MG63 (cell line): Measurements from ENCODE around the gene PIGR. TPM values are rescaled to one million over a fixed set of nuclear protein-coding genes. Genes with fewer than 3 reads are reported as not detected.

Experiments used
- DNase-seq: peaks from one replicate; pipeline ENCODE4 v3.0.0-alpha.2; 2020
- H3K27me3 ChIP-seq: fragments of 250-450 bp; sonication (Bioruptor Pico); 2 replicates; pipeline ENCODE4 v1.5.1; 2020; ENCODE audit warnings: mild to moderate bottlenecking, moderate library complexity
- H3K36me3 ChIP-seq: fragments of 250-450 bp; sonication (Bioruptor Pico); 2 replicates; pipeline ENCODE4 v1.5.1; 2020; ENCODE audit warnings: mild to moderate bottlenecking, moderate library complexity
- H3K4me3 ChIP-seq: fragments of 250-450 bp; sonication (Bioruptor Pico); 2 replicates; pipeline ENCODE4 v1.5.1; 2020; ENCODE audit warnings: mild to moderate bottlenecking, moderate library complexity
- H3K9me3 ChIP-seq: fragments of 250-450 bp; sonication (Bioruptor Pico); 2 replicates; pipeline ENCODE4 v1.5.1; 2020; ENCODE audit warnings: mild to moderate bottlenecking, moderate library complexity
- total RNA-seq: library from RNA; depleted of rRNA; stranded (reverse); fragments of >200 nt; shearing (Covaris generic); gene quantifications from 2 replicates; pipeline ENCODE4 v1.2.3, GENCODE V29; 2014; ENCODE audit warnings: low replicate concordance

PIGR gene
- total RNA-seq, 1 experiment from 2014 or later = not detected

DNA sequence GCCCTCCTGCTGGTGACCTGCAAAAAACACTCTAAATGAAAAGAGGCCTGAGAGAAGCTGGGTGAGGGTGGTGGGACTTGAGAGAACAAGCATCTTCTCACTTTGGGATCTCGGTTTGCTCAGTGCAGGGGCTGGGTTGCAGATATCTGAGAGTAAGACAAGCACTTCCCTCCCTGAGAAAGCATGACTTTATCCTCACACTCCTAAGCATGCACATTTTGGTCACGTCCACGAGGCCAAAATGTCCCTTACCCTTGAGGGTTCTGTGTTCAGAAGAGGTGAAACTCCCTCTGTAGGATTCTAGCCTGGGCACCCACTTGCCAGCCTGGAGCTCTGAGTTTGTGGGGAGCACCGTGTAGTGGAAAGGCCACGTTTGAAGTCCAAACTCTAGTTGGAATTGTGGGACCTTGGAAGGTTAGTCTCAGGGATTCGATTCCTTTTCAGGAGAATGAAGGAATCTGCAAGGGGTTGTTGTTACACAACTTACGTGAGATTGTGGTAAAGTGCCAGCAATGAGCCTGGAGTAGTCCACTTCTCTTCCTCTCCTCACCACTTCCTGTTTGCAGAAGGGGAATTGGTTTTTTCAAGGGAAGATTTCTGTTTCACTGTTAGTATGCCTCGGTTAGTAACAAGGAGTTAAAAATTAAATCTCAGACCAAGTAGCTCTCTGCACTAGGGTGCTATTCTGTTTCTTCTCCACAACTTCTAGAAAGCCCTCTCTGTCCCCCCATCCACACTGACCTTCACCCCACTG is 21.0 kb upstream of the PIGR start:
- H3K4me3 ChIP-seq = no peak overlapping the region
- DNase-seq = no peak
- no peaks in the 10 kb centered on the region for H3K9me3 ChIP-seq
- H3K36me3 ChIP-seq = no peaks in the 10 kb centered on the region
- peaks cover 2% of the 10 kb centered on the region; the same call in 1 of the 2 replicates for H3K27me3 ChIP-seq

DNA sequence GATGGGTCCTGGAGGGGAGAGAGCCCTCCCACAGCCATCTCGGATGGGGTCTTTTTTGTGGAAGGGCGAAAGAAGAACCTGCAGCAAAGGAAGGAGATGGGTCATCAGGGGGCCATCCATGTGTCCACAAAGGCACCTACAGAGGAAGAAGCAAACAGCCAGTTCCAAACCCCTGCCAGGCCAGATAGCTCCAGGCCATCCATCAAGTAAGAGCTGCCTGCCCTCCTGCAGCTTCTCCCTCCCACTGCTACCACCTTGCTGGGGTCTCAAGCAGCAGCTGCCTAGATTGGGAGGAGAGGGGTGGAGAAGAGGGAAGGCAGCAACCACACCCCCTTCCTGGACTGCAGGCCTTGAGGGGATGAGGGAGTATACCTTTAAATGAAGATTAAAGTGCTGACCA is 19.5 kb upstream of the PIGR start:
- H3K27me3 ChIP-seq = no peaks in the 10 kb centered on the region
- DNase-seq = no peak
- no peaks in the 10 kb centered on the region for H3K9me3 ChIP-seq
- no peaks in the 10 kb centered on the region for H3K36me3 ChIP-seq
- no peak overlapping the region for H3K4me3 ChIP-seq

DNA sequence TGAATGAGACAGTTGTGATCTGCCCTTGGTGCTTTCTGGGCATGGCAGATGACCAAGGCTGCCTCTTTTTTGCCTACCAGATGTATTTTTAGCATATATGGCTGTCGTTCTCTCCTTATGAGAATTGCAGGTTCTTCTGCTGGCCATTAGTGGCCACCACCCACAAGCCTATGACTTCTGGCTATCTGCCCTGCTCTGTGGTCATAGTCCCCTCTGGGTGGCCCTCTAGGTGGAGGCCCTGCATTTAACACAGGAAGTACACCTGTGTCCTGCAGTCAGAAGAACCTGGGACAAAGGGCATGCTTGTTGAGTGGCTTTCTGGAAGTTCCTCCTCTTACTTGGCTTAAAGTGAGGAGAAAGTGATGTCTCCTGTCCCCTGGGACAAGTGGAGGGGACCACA is 17.5 kb upstream of the PIGR start:
- Histone ChIP-seq H3K4me3 (no peak overlapping the region), H3K27me3 (no peaks in the 10 kb centered on the region), H3K9me3 (no peaks in the 10 kb centered on the region), H3K36me3 (no peaks in the 10 kb centered on the region)
- no peak for DNase-seq

DNA sequence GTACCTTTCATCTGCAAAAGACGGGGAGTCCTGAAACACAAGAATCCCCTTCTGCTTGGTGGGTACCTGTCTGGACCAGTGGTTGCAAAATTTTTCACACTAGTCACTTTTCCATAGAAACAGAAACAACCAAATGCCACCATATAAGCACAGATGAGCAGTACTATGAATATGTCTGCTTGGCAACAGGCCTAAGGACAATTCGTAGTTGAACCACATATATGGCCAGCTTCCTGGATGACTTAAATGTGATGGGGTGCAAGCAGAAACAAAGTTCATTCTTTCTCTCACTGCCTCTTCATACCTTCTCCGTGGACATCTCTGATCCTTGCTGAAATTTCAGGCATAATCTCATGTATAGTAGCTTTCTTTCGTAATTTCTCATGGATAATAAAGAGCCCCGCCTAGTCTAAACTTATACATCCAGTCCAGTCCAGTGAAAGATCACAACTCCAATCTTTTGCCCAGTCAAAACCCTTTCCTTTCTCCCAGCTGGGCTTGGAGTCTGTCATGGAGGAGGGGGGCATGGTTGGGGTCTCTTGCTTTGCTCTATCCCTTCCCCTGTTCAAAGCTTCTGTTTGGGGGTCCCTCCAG is 16.9 kb upstream of the PIGR start:
- Histone ChIP-seq H3K36me3 (no peaks in the 10 kb centered on the region), H3K27me3 (no peaks in the 10 kb centered on the region), H3K4me3 (no peak overlapping the region), H3K9me3 (no peaks in the 10 kb centered on the region)
- DNase-seq = no peak

DNA sequence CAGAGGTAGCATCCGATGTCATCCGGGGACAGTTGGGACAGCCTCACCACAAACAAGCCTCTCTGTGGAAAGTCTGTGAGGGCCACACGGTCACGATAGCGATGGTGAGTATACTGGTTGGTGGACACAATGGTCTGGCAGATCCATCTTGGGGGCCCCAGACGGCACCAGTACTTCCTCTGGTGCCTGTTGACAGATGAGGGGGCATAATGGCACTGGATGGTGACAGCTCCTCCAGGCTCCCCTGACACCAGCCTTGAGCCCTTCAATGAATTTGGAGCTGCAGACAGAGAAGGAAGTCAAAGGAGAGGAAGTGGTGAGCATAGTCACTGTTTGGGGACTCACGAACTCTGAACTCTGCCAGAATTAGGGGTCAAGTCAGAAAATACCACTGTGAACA is 16.0 kb upstream of the PIGR start:
- no peak for DNase-seq
- no peaks in the 10 kb centered on the region for H3K9me3 ChIP-seq
- no peak overlapping the region for H3K4me3 ChIP-seq
- no peaks in the 10 kb centered on the region for H3K36me3 ChIP-seq
- H3K27me3 ChIP-seq = no peaks in the 10 kb centered on the region

DNA sequence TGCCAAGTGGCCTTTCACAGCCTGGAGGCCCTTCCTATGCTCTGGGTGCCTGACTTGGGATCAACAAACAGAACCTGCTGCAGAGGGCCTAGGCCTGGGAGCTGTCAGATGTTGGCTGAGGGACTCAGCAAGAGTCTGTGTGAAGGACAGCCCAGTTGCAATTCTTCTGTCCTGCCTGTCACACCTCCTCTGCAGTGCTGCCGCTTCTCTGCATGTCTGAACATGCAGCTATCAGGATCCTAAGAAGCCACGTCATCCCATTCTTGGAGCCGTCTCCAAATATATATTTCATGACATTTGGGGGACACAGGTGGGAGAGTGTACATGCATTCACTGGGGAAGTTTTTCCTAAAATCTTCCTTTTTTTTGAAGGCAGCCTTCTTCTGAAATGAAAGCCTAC is 15.4 kb upstream of the PIGR start:
- H3K27me3 ChIP-seq = no peaks in the 10 kb centered on the region
- no peaks in the 10 kb centered on the region for H3K36me3 ChIP-seq
- H3K9me3 ChIP-seq = no peaks in the 10 kb centered on the region
- no peak for DNase-seq
- no peak overlapping the region for H3K4me3 ChIP-seq

DNA sequence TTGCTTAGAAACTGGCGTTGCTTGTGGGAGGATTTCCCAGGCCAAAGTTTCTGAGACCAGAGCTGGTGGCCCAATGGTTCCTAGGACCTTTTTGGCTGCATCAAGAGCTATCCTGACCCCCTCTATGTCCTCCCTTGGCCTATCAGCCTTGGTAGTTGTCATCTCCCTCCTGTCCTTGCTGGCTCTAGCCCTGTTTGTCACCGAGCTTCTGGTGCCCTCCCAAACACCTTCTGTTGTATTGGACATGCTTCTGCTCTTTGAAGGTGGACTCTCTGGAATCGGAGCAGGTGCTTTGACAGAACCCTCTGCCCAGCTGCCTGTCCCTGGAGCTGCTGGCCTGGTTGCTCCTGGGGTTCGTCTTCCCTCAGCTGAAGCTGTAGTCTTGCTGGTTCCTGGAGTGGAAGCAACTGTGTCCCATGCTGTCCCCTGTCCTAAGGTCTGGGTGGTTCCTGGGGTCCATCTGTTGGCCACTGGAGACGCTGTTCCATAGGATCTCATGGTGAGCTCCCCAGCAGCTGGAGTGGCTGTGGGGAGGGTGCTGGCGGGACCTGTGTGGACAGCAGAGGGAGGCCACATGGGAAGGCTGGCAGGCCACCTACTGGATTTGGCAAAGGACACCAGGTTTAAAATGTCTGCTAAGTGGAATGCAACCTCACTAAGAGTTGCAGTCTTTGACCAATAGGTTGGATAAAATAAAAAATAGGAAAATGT is 14.6 kb upstream of the PIGR start:
- no peak for DNase-seq
- no peaks in the 10 kb centered on the region for H3K9me3 ChIP-seq
- no peaks in the 10 kb centered on the region for H3K36me3 ChIP-seq
- H3K4me3 ChIP-seq = no peak overlapping the region
- H3K27me3 ChIP-seq = no peaks in the 10 kb centered on the region

DNA sequence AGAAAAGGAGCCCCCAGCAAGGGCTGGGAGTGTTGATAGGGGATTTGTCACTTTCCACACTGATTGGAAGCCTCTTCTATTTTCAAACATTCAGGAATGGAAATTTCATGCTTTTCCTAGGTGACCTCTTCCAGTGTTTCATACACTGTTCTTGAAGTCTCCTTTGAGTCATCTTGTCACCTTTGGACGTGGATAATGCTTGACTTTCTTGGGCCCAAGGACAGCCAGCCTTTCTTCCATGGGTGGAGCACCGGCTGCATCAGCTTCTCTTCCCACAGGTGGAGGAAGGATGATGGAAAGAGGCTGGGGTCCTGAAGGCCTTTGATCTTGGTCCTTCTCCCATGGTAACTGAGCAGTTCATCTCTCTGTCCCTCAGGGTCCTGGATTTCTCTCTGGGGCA is 11.9 kb upstream of the PIGR start:
- H3K4me3 ChIP-seq = no peak overlapping the region
- no peaks in the 10 kb centered on the region for H3K27me3 ChIP-seq
- H3K36me3 ChIP-seq = no peaks in the 10 kb centered on the region
- no peak for DNase-seq
- H3K9me3 ChIP-seq = no peaks in the 10 kb centered on the region

DNA sequence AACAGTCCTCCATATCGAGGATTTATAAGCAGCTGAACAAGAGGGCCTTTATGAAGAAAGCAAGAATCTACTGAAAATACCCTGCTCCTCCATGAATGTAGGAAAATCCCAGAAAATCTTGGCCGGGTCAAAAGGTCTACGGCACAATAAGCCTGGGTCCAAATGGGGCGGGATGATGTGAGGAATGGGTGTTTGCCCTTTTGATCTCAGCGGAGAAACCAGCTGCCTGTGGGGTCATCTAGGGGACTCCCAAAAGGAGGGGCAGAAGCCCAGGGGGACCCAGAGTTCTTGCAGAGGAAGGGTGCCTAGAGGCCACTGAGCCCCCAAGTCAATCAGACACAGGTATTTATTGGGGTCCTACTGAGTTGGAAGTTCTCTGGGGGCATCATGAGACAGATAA is 11.4 kb upstream of the PIGR start:
- DNase-seq = no peak
- Histone ChIP-seq H3K27me3 (no peaks in the 10 kb centered on the region), H3K36me3 (no peaks in the 10 kb centered on the region), H3K4me3 (no peak overlapping the region), H3K9me3 (no peaks in the 10 kb centered on the region)

DNA sequence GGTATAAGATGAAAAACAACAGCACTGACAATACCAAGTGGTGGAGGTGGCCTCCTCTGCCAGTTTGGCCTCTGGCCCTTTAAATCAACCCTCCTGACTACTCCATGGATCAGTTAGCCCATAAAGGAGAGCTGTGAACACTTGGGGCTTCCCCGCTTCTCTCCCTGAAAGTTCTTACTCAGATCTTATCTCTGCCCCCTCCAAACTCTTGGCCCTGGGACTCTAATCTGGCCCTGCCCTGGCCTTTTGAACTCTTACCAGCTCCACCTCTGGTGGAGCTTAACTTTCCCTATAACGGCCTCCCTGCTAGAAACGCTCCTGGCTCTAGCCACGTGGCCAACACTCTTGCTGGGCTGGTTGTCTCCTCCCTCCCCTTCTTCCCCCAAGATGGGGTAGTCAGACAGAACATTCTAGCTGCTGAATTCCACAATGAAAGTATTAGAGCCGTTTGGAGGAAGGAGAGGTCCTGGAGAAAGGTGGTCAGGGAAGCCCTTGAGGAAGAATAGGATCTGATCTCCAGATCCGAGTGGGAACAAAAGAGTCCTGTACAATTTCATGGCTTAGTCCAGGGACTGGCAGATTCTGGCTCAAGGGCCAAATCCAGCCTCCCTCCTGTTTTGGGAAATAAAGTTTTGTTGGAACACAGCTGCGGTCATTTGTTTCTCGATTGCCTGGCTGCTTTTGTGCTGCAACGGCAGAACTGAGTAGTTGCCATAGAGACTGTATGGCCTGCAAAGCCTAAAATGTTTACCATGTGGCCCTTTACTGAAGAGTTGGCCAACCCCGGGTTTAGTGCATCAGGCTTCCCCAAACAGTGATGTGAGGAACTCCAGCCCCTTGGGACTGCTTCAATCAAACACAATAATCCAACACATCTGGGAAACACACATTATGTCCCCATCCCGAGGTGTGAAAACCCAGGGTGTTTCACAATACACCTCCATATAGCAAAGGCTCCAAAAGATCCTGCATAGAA is 9.5 kb upstream of the PIGR start:
- Histone ChIP-seq H3K4me3 (no peak overlapping the region), H3K36me3 (no peaks in the 10 kb centered on the region), H3K27me3 (no peaks in the 10 kb centered on the region), H3K9me3 (no peaks in the 10 kb centered on the region)
- no peak for DNase-seq

DNA sequence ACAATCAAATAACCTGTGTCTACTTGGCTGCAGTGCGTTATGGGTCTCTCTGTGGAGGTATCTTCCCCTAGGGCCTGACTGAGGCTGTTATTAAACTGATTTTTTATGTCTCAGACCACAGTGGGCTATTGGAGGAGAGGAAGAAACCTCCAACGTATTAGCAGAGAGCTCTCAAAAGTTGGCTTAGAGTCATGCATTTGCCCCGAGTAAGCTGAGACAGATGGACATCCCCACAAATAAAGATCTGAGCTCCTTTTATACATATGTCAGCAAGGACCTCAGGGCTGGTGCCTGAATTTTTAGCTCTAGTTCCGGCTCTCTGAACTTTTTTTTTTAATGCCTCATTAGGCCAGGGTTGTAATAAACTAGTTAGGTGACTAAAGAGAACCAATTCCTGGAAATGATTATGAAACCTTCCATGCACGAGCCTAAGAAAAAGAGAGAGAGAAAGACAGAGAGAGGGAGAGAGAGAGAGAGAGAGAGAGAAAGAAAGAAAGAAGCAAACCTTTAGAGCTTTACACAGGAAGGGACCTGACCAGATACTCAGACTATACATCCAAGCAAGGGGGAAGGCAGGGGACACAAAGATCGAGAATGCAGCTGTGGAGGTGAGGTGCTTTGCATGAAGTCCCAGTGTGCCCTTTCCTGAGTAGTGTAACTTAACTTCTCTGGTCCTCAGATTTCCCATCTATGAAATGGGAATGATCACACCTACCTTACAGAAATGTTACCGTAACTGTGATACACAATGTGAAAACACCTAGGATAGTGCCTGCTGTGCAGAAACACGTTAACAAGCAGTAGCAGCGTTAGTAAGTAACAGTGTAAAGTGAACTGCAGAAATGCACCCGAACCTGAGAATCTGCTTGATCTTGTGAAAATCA is 8.4 kb upstream of the PIGR start:
- no peaks in the 10 kb centered on the region for H3K27me3 ChIP-seq
- no peaks in the 10 kb centered on the region for H3K36me3 ChIP-seq
- H3K4me3 ChIP-seq = no peak overlapping the region
- no peaks in the 10 kb centered on the region for H3K9me3 ChIP-seq
- no peak for DNase-seq

DNA sequence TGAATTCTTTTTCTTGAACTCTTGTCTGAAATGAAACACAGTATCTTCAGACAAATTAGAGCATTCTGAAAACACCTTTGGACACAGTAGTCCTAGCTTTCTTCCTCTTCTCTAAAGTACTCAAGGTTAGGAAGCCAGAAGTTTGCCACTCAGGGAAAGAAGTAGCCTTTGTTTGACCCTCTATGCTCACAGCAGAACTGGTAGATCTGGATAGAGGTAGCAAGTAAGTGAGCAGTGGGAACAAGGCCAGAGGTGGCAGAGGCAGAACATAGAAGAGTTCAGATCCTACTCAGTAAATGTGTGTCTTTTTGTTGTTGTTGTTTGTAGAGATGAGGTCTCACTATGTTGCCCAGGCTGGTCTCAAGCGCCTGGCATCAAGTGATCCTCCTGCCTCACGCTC is 7.4 kb upstream of the PIGR start:
- H3K36me3 ChIP-seq = no peaks in the 10 kb centered on the region
- H3K4me3 ChIP-seq = no peak overlapping the region
- H3K9me3 ChIP-seq = no peaks in the 10 kb centered on the region
- DNase-seq = no peak
- H3K27me3 ChIP-seq = no peaks in the 10 kb centered on the region

DNA sequence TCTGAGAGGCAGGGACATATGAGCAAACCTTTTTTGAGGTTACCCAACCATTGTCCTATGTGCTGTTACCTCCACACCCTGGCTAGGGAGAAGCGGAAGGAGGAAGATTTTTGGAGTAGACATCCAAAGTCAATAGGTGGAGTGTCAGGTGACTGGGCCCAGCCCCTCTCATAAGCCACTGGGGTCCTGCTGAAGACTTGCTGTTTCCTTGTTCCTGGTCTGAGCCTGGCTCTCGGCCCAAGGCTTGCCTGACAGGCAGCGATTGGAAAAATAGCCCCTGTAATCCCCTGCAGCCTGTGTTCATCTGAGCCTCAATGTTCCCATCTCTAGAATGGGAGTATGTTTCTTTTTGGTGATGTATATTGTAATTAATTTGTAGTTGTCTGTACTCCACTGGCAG is 6.9 kb upstream of the PIGR start:
- H3K36me3 ChIP-seq = no peaks in the 10 kb centered on the region
- H3K9me3 ChIP-seq = no peaks in the 10 kb centered on the region
- no peak for DNase-seq
- no peaks in the 10 kb centered on the region for H3K27me3 ChIP-seq
- no peak overlapping the region for H3K4me3 ChIP-seq

DNA sequence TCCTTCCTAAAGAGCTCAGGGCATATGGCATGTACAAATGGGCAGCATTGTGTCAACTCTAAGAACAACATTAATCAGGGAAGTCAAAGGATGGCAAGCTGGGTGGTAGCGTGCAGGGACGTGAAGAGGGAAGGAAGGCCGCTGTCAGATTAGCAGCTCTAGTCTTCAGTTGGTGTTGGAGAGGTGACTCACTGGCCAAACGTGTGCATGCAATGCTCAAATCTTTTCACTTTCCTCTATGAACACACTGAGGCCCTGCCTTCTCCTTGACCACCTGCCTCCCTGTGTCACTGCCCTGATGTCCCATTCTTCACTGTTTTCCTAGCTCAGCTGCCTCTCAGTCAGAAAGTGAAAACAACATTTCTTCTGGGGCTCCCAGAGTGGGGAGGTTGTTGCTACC is 5.9 kb upstream of the PIGR start:
- DNase-seq = no peak
- Histone ChIP-seq H3K4me3 (no peak overlapping the region), H3K36me3 (no peaks in the 10 kb centered on the region), H3K27me3 (no peaks in the 10 kb centered on the region), H3K9me3 (no peaks in the 10 kb centered on the region)

DNA sequence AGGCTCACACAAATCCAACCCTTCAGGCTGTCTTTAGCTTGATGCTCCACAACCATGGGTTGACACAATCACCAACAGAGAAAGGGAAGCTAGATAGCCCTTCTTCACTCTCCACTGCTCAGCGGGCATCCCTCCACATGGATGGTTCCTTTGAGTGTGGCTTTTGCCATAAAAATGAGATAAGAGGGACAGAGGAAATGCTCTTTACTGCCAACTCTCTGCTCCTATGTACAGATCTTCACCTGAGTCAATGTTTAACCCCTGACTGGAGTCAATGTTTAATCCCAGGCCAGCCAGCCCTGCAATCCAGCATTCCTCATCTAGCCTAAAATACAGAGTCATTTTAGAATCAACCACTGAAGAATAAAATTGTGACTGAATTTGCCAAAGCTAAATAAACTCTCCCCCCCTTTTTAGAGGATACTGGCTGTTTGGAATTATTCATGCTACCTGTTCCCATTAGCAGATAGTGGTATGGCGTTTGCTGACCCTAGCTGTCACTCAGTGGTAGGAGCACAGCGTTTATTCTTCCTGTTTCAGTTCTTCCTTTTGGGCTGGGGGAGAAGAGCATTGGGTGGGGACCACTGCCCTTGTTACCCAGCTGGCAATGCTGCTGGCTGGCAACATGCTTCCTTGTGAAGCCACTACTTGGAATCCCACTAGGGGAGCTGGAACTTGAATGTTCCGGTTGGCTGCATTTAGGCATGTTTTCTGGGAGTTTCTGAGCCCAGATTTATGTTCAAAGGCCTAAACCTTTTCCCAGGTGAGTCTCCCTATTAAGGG is 5.2 kb upstream of the PIGR start:
- no peaks in the 10 kb centered on the region for H3K9me3 ChIP-seq
- DNase-seq = no peak
- H3K4me3 ChIP-seq = no peak overlapping the region
- H3K36me3 ChIP-seq = no peaks in the 10 kb centered on the region
- no peaks in the 10 kb centered on the region for H3K27me3 ChIP-seq
